GM18517 (cell line): ENCODE results near the gene CDX2.

Experiments
- ATAC-seq: cut with Tn5 transposase; IDR thresholded peaks from one replicate; pipeline ENCODE4 v1.9.1; 2021; ENCODE audit warnings: mild to moderate bottlenecking, moderate library complexity; ENCODE audit not compliant: unreplicated experiment

Gene CDX2

GRCh38 chr13:27933118-27933517 is 36.0 kb downstream of the CDX2 start:
- ATAC-seq, result no peak

- no peak for ATAC-seq
These were observed 39.2 kb downstream of the CDX2 start for GRCh38 chr13:27929868-27930267.

DNA sequence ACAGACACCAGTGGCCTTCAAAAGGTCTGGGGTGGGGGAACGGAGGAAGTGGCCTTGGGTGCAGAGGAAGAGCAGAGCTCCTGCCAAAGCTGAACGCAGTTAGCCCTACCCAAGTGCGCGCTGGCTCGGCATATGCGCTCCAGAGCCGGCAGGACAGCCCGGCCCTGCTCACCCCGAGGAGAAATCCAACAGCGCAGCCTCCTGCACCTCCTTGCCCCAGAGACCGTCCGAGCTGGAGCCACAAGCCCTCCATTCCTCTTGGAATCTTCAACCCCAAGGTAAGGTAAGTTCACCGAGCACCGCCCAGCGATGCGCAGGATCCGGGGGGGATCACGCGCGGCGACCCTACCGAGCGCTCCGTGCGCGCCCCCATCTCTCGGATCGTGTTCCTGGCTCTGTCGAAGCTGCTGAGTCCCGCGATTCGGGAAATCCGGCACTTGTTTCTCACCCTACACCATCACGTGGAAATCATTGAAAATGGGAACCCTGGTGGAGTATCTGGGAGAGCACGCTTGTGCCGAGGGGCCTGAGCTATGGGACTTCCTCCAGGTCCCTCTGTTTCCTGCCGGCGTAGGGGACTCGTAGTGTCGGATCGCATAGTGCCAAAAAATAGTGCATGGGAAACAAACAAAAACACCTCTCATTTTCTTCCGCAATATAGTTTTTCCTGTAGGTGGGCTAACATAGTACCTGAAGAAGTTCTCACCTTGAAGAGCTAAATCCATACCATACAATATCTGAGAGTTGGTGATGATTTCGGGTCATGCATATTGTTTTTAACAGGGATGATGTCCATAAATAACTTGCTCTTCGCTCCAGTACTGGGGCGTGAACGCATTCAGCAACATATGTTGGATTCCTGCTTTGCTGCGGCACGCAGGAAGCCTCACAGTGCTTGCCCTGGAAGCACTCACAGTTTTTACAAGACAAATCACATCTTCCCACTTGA is 40.0 kb downstream of the CDX2 start:
- no peak for ATAC-seq

DNA sequence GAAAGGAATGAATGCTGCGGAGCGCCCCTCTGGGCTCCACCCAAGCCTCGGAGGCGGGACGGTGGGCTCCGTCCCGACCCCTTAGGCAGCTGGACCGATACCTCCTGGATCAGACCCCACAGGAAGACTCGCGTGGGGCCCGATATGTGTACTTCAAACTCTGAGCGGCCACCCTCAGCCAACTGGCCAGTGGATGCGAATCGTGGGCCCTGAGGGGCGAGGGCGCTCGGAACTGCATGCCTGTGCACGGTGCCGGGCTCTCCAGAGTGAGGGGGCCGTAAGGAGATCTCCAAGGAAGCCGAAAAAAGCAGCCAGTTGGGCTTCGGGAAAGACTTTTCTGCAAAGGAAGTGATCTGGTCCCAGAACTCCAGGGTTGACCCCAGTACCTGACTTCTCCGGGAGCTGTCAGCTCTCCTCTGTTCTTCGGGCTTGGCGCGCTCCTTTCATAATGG is 40.7 kb downstream of the CDX2 start:
- no peak for ATAC-seq

DNA sequence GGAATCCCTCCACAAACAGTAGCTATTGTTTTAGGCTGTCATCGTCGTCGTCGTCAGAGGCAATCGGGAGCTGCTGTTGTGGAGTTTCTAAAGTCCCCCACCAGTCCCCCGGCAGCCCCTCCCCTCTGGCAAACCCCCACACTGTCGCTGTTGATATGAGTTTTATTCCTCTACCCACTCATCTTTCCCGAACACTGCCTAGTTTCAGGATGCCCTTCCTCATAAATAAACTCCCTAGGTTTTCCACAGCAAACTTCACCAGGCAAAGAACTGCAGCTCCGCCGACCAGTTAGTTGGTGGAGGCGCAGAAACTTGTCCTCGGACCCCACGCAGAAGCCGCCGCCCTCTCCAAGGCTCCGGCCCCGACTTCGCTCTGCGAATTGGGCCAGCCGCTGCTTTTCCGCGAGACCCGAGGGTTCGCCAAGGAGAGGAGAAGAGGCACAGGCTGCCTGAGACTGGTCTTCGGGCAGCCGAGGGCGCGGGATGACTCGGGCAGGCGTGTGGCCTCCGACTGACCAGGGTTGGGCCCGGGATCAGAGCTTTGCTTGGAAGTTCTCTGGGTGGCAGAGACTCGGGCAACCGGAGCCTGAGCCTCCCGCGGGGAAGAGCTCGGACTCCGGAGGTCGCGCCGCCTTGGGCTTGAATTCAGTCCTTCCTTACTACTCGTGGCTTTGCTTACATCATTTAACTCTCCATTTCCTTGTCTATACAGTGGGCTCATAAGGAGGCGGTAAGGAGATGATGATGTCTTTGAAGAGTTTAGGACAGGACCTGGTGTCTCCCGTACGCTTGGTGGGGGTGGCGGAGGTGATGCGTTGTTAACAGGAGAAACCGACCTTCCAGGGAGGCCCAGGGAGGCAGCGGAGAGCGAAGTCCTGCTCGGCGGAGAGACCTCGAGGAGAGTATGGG is 41.4 kb downstream of the CDX2 start:
- no peak for ATAC-seq

- no peak for ATAC-seq
These were observed 42.3 kb downstream of the CDX2 start for GRCh38 chr13:27926644-27927434.

GRCh38 chr13:27925220-27925991 is 43.7 kb downstream of the CDX2 start:
- ATAC-seq, result no peak

DNA sequence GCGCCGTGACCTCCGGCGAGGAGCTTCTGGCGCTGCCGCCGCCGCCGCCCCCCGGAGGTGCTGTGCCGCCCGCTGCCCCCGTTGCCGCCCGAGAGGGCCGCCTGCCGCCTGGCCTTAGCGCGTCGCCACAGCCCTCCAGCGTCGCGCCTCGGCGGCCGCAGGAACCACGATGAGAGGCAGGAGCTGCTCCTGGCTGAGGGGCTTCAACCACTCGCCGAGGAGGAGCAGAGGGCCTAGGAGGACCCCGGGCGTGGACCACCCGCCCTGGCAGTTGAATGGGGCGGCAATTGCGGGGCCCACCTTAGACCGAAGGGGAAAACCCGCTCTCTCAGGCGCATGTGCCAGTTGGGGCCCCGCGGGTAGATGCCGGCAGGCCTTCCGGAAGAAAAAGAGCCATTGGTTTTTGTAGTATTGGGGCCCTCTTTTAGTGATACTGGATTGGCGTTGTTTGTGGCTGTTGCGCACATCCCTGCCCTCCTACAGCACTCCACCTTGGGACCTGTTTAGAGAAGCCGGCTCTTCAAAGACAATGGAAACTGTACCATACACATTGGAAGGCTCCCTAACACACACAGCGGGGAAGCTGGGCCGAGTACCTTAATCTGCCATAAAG is 44.5 kb downstream of the CDX2 start:
- no peak for ATAC-seq

DNA sequence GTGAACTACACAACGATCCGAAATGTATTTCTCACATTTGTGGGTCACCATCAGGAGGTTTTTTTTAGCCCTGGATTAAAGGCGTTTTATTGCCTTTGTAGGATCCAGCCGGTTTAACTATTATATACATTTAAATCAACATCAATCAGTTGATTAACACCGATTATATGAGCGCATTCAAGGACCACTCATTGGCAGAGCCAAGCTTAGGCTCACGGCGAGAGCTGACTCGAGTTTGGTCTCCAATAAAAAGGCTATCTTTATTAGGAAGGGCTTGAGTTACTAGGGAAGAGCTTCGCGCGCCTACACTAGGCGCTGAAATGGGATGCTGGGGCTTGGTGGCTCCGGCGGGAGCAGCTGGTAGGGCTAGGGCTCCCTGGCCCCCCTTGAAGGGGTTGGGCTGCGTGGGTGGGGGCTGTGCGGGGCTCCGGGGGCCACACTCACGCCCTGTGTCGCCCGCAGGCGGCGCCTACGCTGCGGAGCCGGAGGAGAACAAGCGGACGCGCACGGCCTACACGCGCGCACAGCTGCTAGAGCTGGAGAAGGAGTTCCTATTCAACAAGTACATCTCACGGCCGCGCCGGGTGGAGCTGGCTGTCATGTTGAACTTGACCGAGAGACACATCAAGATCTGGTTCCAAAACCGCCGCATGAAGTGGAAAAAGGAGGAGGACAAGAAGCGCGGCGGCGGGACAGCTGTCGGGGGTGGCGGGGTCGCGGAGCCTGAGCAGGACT is 45.2 kb downstream of the CDX2 start:
- no peak for ATAC-seq

DNA sequence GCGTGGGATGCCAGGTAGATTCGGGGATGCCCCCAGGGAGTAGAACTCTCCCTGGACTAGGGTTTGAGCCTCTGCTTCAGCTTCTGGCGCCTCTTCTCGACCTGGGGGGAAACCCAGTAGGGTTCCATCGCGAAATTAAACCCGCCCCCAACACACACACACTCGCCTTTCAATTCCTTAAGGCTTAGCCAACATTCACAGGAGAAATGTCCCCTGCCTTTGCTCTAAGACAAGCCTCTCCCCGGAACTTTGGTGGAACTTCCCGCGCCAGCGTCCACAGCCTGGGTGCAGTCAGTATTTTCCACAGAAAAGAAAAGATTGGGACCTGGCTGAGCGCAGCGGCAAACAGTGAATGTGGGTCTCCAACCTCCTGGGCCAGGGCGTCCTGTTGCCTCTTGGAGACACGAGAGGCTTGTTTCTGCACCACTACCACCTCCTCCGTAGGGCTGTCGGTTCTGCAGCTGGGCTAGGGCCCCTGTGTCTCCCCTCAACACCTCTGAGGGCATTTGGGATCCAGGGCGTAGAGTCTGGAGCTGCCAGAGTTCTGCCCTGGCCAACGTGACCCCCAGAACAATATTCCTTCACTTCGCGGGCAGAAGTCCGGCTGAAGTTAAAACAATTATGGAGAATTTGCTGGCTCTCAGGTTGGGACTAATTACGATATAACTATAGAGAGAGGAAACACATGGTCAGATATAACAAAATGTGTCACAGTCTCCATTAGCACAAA is 46.1 kb downstream of the CDX2 start:
- no peak for ATAC-seq

DNA sequence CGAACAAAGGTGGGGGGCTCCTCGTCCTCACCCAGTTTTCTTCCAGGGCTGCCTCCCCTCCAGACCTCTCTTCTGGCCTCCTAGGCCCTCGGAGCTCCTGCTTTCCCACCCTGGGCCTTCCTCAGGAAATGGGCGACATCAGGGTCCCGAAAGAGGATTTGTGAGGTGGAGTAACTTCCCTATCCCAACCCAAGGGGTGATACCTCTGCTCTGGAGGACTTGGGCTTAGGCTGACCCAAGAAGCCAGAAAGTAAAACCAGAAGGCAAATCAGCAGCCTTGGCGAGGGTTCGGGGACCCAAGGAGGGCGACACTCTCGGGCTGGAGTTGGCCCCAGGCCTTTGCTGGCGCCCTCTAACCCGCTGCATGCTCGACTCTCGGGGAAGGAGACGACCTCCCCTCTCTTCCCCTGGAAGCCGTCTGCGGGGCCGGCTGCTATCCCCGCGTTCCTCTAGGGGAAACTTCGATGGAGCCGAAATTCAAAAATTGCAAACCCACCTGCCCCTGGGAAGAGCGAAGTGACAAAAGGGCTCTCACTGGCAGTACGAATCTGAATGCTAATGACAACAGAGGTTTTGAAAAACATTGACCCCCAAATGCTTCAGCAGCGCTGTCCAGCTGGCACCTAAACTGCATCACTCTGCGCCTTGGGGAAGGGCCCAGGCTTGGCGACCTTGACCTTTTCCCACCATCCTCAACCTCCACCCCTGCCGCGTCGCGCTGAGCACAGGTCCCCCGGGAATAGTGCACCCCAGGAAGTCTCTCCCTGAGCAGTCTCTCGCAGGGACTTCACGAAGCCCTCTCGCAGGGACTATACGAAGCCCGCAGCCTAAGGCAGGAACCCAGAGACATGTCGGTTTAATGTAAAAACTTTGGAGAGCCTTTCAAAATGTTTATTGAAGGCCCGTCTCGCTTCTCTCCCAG is 46.9 kb downstream of the CDX2 start:
- no peak for ATAC-seq

GRCh38 chr13:27921421-27921960 is 47.6 kb downstream of the CDX2 start:
- ATAC-seq, result no peak

DNA sequence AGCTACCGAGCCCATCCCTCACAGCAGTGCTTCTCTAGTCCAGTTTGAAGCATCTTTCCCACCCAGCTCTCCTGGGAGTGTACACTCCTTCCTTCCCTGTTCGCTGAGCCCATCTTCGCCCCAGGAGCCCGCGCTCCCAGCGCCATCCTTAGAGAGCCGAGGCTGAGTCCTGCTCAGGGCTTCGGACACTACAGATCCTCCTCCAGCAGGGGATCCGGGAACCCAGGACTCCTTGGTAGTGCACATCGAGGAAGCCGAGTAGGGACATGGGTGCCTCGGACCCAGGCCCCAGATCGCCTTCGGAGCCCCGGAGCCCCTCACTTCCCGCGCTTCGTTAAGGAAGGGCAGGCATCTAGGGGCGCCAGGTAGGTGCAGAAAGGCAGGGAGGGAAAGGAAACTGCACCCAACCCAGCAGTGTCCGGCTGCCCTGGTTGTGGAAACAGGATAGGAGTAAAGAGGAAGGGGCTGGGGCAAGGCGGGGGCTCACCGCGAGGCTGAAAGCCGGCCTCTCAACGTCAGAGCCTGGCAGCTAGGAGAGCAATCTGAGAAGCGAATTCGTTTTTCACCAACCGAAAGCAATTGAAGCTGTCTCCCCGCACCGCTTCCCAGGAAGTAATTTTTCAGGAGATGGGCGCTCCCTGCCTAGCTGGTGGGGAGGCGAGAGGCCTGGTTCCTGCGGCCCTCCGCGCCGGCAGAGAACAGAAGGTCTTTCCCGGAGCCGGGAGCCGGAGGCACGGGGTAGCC is 48.3 kb downstream of the CDX2 start:
- no peak for ATAC-seq

DNA sequence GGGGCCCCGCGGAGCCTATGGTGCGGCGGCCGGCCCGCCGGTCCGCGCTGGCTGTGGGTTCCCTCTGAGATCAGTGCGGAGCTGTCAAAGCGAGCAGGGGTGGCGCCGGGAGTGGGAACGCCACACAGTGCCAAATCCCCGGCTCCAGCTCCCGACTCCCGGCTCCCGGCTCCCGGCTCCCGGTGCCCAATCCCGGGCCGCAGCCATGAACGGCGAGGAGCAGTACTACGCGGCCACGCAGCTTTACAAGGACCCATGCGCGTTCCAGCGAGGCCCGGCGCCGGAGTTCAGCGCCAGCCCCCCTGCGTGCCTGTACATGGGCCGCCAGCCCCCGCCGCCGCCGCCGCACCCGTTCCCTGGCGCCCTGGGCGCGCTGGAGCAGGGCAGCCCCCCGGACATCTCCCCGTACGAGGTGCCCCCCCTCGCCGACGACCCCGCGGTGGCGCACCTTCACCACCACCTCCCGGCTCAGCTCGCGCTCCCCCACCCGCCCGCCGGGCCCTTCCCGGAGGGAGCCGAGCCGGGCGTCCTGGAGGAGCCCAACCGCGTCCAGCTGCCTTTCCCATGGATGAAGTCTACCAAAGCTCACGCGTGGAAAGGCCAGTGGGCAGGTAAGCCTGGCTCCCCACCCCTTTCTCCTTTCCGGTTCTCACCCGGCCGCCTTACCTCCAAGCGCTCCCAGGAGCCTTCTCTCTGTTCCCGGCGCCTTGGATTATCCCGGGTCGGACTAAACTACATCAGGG is 49.0 kb downstream of the CDX2 start, which contains the start of gene PDX1:
TSS of gene PDX1 (plus strand) at position 67 of the 743 bp plus-strand sequence. CDS start at position 206, 139 bp downstream.
- no peak for ATAC-seq

- no peak for ATAC-seq
These were observed 49.5 kb downstream of the CDX2 start for GRCh38 chr13:27919659-27919933.
